H1 (cell line): Measurements from ENCODE around the gene OR10G3. TPM values are rescaled to one million over a fixed set of nuclear protein-coding genes. Genes with fewer than 3 reads are reported as not detected.

ENCODE experiments used
- CTCF ChIA-PET: fragments of 300-600 bp; sonication (Branson Sonifier 250); formaldehyde crosslinking; loops from one replicate; lab custom pipeline; 2021; ENCODE audit not compliant: partially characterized antibody; lab: Charles Lee
- POLR2A ChIA-PET: fragments of 300-600 bp; sonication (Branson Sonifier 250); formaldehyde crosslinking; loops from one replicate; lab custom pipeline; 2021; ENCODE audit warnings: inconsistent platforms; ENCODE audit not compliant: partially characterized antibody; lab: Charles Lee
- DNase-seq, 2 experiments: peaks; one replicate each; pipeline versions ENCODE4 v3.0.0 to v3.0.0-alpha.2; 2010 to 2022; ENCODE audit warnings: low spot score in 2 of 2, low read depth in 1 of 2, mixed read lengths in 1 of 2
- FAIRE-seq: peaks from 2 replicates; lab custom pipeline; 2011; peaks lifted over from hg19 to GRCh38; lab: Jason Lieb, UNC
- H2AFZ ChIP-seq: 2 replicates; pipeline ENCODE4 v1.8.1; 2012; ENCODE audit warnings: low read length, inconsistent platforms
- H2AK5ac ChIP-seq: 2 replicates; pipeline ENCODE4 v1.6.1; 2013; ENCODE audit warnings: low read depth, low read length
- H2BK120ac ChIP-seq: replicated peaks from 2 replicates; pipeline ENCODE3; 2013; ENCODE audit warnings: low read depth, low read length, inconsistent platforms
- H2BK12ac ChIP-seq: 2 replicates; pipeline ENCODE4 v1.6.1; 2013; ENCODE audit warnings: low read depth, low read length
- H2BK15ac ChIP-seq: 2 replicates; pipeline ENCODE4 v1.6.1; 2013; ENCODE audit warnings: low read length
- H2BK20ac ChIP-seq: 2 replicates; pipeline ENCODE4 v1.6.1; 2013; ENCODE audit warnings: low read length
- H2BK5ac ChIP-seq: 2 replicates; pipeline ENCODE4 v1.6.1; 2013; ENCODE audit warnings: low read depth, low read length
- H3K14ac ChIP-seq: 2 replicates; pipeline ENCODE4 v1.6.1; 2013; ENCODE audit warnings: inconsistent platforms; ENCODE audit not compliant: insufficient read length
- H3K18ac ChIP-seq: 2 replicates; pipeline ENCODE4 v1.6.1; 2013; ENCODE audit warnings: low read length; ENCODE audit errors: extremely low read depth
- H3K23ac ChIP-seq: 2 replicates; pipeline ENCODE4 v1.6.1; 2013; ENCODE audit warnings: inconsistent platforms; ENCODE audit not compliant: insufficient read length
- H3K23me2 ChIP-seq: 2 replicates; pipeline ENCODE4 v1.6.1; 2013; ENCODE audit warnings: low read depth, low read length
- H3K27ac ChIP-seq: 2 replicates; pipeline ENCODE4 v1.6.1; 2011; ENCODE audit warnings: low read depth, low read length, inconsistent platforms
- H3K27me3 ChIP-seq, 4 experiments: replicated peaks in 1 of 4; 1 replicate in 1 of 4; 2 replicates in 3 of 4; pipeline versions ENCODE4 v1.6.1 to v1.8.1; 2011 to 2013; ENCODE audit warnings: low read length in 3 of 4, mild to moderate bottlenecking in 3 of 4, inconsistent platforms in 2 of 4, mixed read lengths in 2 of 4, moderate library complexity in 1 of 4; ENCODE audit not compliant: control insufficient read depth in 3 of 4, insufficient read depth in 3 of 4; ENCODE audit errors: extremely low read depth in 1 of 4
- H3K36me3 ChIP-seq, 4 experiments: 2 replicates each; pipeline versions ENCODE4 v1.6.1 to v1.8.1; 2011 to 2013; ENCODE audit warnings: mild to moderate bottlenecking in 4 of 4, low read length in 3 of 4, moderate library complexity in 2 of 4, control low read depth in 1 of 4, inconsistent platforms in 1 of 4; ENCODE audit not compliant: insufficient read depth in 4 of 4, control insufficient read depth in 2 of 4
- H3K4ac ChIP-seq: replicated peaks from 2 replicates; pipeline ENCODE3; 2013; ENCODE audit warnings: low read length, low read depth, mixed read lengths, inconsistent platforms; ENCODE audit not compliant: insufficient read length
- H3K4me1 ChIP-seq, 4 experiments: replicated peaks in 1 of 4; 1 replicate in 1 of 4; 2 replicates in 3 of 4; pipeline versions ENCODE4 v1.6.1 to v1.8.1; 2011 to 2013; ENCODE audit warnings: low read length in 3 of 4, inconsistent platforms in 2 of 4, mixed read lengths in 1 of 4; ENCODE audit not compliant: insufficient read depth in 4 of 4, control insufficient read depth in 3 of 4
- H3K4me2 ChIP-seq, 2 experiments: 2 replicates each; pipeline versions ENCODE4 v1.6.1 to v1.8.1; 2011 to 2013; ENCODE audit warnings: low read depth in 2 of 2, low read length in 2 of 2, control low read depth in 1 of 2, inconsistent platforms in 1 of 2, mild to moderate bottlenecking in 1 of 2; ENCODE audit not compliant: insufficient read depth in 1 of 2
- H3K4me3 ChIP-seq, 4 experiments: fragments of 200-600, 300-600 bp in 1 of 4; sonication (generic), shearing (Covaris generic), sonication (Bioruptor Twin) in 1 of 4; 2 replicates each; pipeline versions ENCODE4 v1.5.1 to v1.8.1; 2011 to 2016; ENCODE audit warnings: low read length in 4 of 4, low read depth in 3 of 4, control low read depth in 2 of 4, inconsistent platforms in 2 of 4, mild to moderate bottlenecking in 2 of 4, mixed read lengths in 1 of 4, moderate library complexity in 1 of 4; ENCODE audit not compliant: insufficient read depth in 2 of 4; ENCODE audit errors: extremely low read depth in 1 of 4
- H3K56ac ChIP-seq: replicated peaks from 2 replicates; pipeline ENCODE3; 2013; ENCODE audit warnings: low read depth, mild to moderate bottlenecking, mixed read lengths, low read length, inconsistent platforms; ENCODE audit not compliant: insufficient read length
- H3K79me1 ChIP-seq: 2 replicates; pipeline ENCODE4 v1.6.1; 2013; ENCODE audit warnings: low read depth, low read length, control low read depth
- H3K79me2 ChIP-seq, 2 experiments: 2 replicates each; pipeline versions ENCODE4 v1.6.1 to v1.8.1; 2012 to 2013; ENCODE audit warnings: low read length in 2 of 2, mild to moderate bottlenecking in 2 of 2, inconsistent platforms in 1 of 2; ENCODE audit not compliant: insufficient read depth in 2 of 2, control insufficient read depth in 1 of 2
- H3K9ac ChIP-seq, 4 experiments: replicated peaks in 1 of 4; 1 replicate in 1 of 4; 2 replicates in 3 of 4; pipeline versions ENCODE4 v1.6.1 to v1.8.1; 2011 to 2013; ENCODE audit warnings: low read depth in 3 of 4, low read length in 3 of 4, control low read depth in 2 of 4, mild to moderate bottlenecking in 2 of 4, moderate library complexity in 2 of 4, inconsistent platforms in 1 of 4; ENCODE audit errors: extremely low read depth in 1 of 4
- H3K9me3 ChIP-seq, 2 experiments: 2 replicates each; pipeline versions ENCODE4 v1.6.1 to v1.8.1; 2012 to 2013; ENCODE audit warnings: mild to moderate bottlenecking in 2 of 2, moderate library complexity in 2 of 2, control low read depth in 1 of 2, inconsistent platforms in 1 of 2, low read depth in 1 of 2, low read length in 1 of 2, mixed read lengths in 1 of 2; ENCODE audit not compliant: insufficient read depth in 2 of 2
- H4K20me1 ChIP-seq, 2 experiments: replicated peaks in 1 of 2; 2 replicates each; pipeline versions ENCODE3 to v1.8.1; 2011 to 2013; ENCODE audit warnings: inconsistent platforms in 2 of 2, low read length in 2 of 2, mild to moderate bottlenecking in 1 of 2; ENCODE audit not compliant: insufficient read depth in 2 of 2, control insufficient read depth in 1 of 2
- H4K5ac ChIP-seq: 2 replicates; pipeline ENCODE4 v1.6.1; 2013; ENCODE audit warnings: low read length, low read depth, mixed read lengths, inconsistent platforms; ENCODE audit not compliant: insufficient read length
- H4K8ac ChIP-seq: 2 replicates; pipeline ENCODE4 v1.8.0; 2013; ENCODE audit warnings: mild to moderate bottlenecking, moderate library complexity, low read length, inconsistent platforms; ENCODE audit not compliant: insufficient read depth; ENCODE audit errors: extremely low read depth
- H4K91ac ChIP-seq: replicated peaks from 2 replicates; pipeline ENCODE3; 2013; ENCODE audit warnings: low read length, mixed read lengths, inconsistent platforms; ENCODE audit not compliant: insufficient read length
- ASH2L ChIP-seq: fragments of 200-600, 300-600 bp; sonication (generic); IDR thresholded peaks from one replicate; pipeline ENCODE4 v1.7.1; 2017; ENCODE audit warnings: low read length
- MAFK ChIP-seq: IDR thresholded peaks from 2 replicates; pipeline ENCODE4 v1.6.1; 2012; ENCODE audit warnings: low read depth, mild to moderate bottlenecking, improper control_type of control experiment, low read length
- WGBS, 2 experiments: shearing (Covaris generic) in 1 of 2; methylation state at CpG; one replicate each; pipeline versions ENCODE4 v1.1.6 to v1.1.7; 2013 to 2015; ENCODE audit warnings: low lambda C conversion rate in 2 of 2, mixed read lengths in 2 of 2, inconsistent platforms in 1 of 2, low coverage in 1 of 2, missing lambda C conversion rate in 1 of 2; ENCODE audit not compliant: insufficient replicate concordance in 2 of 2, insufficient coverage in 1 of 2, insufficient read length in 1 of 2; ENCODE audit errors: extremely low coverage in 1 of 2, missing lambda C conversion rate in 1 of 2; 5-methylcytosine and 5-hydroxymethylcytosine counted together
- polyA plus RNA-seq, 7 experiments: library from polyadenylated mRNA; depleted of rRNA in 3 of 7; stranded (reverse) in 5 of 7; unstranded in 2 of 7; fragments of >200 nt in 5 of 7; fragments of 200-250 nt in 2 of 7; gene quantifications; 1 replicate in 5 of 7; 2 replicates in 1 of 7; 4 replicates in 1 of 7; pipeline versions ENCODE4 v1.2.1 to v1.2.3, GENCODE V29; 2011 to 2013; ENCODE audit warnings: missing spikeins in 2 of 7, mixed read lengths in 2 of 7
- total RNA-seq: library from RNA; stranded (reverse); fragmentation: NEBNext Ultra II Directional; extraction: Animal tissue kit (Norgen Biotek cat#: 25700); gene quantifications from 2 replicates; pipeline ENCODE4 v1.2.1, GENCODE V29; 2021

OR10G3 gene
- total and polyA plus RNA-seq, 2 of the 8 experiments (the other 6 are each of a cell fraction or from before 2014, with no cell fraction given), result not detected

- CTCF ChIA-PET, result interaction anchor here (0.9 to 2.4 kb wide), 4 partner anchors 17 to 41 kb away, joined by 3 to 9 read pairs (median 4); partner anchors contain the start of gene METTL3
- H2BK15ac ChIP-seq, result no peak overlapping the region
- POLR2A ChIA-PET, result interaction anchor here (0.7 to 32.5 kb wide), 4 partner anchors 21 to 43 kb away, joined by 3 to 769 read pairs (median 4); partner anchors contain the start of genes METTL3 and SALL2
- peak overlapping the region in 1 of 4 experiments; percentile 44; a peak in 1 of 7 replicates for H3K9ac ChIP-seq
- H3K56ac ChIP-seq, result no peak overlapping the region
- peak overlapping the region; percentile 25 for H2BK120ac ChIP-seq
- no peak for DNase-seq
- no peak overlapping the region for H3K14ac ChIP-seq
- H4K20me1 ChIP-seq, result no peaks in the 10 kb centered on the region
- peak overlapping the region; percentile 11; the same call in 1 of the 2 replicates for H2BK12ac ChIP-seq
- peak overlapping the region; percentile 37 for H3K27ac ChIP-seq
- H4K91ac ChIP-seq, result peak overlapping the region; percentile 40
- no peaks in the 10 kb centered on the region for H3K27me3 ChIP-seq
- peaks cover 0 to 18% (median 16%) of the 10 kb centered on the region in 4 experiments; a peak in 5 of 7 replicates for H3K4me1 ChIP-seq
- no peak overlapping the region for H3K23ac ChIP-seq
- H4K5ac ChIP-seq, result peak overlapping the region; percentile 14
- H2BK20ac ChIP-seq, result peak overlapping the region; percentile 89; the same call in 1 of the 2 replicates
- H3K23me2 ChIP-seq, result peaks cover 4% of the 10 kb centered on the region
- 41% methylated on average over 3 of the region's 3 CpGs; no CpG with 5 or more reads in 1 of the 2 experiments for WGBS, 2 experiments
- peaks cover 13 to 46% of the 10 kb centered on the region in 2 experiments; a peak in 3 of 4 replicates for H3K79me2 ChIP-seq
- H3K4me3 ChIP-seq, result peak overlapping the region in 1 of 4 experiments; percentile 38; a peak in 4 of 8 replicates
- peak overlapping the region; percentile 34 for H3K4ac ChIP-seq
- H4K8ac ChIP-seq, result no peak overlapping the region
- H3K18ac ChIP-seq, result peak overlapping the region; percentile 63
- H2AFZ ChIP-seq, result no peak overlapping the region
- H2AK5ac ChIP-seq, result no peak overlapping the region; the same call in 1 of the 2 replicates
- H3K9me3 ChIP-seq, result no peaks in the 10 kb centered on the region
- no peaks in the 10 kb centered on the region for H3K36me3 ChIP-seq
- H3K79me1 ChIP-seq, result no peaks in the 10 kb centered on the region
- FAIRE-seq, result peak; percentile 36
- peak overlapping the region; percentile 45; the same call in 1 of the 2 replicates for H2BK5ac ChIP-seq
- H3K4me2 ChIP-seq, result peak overlapping the region; percentile 31 to 65
- peak; percentile 79 for TF ChIP-seq ASH2L
- TF ChIP-seq MAFK, result no peak
Observed at GRCh38 chr14:21539189-21539940, 40.5 kb downstream of the OR10G3 start.
